NCI-H1048 (cell line): ENCODE measurements around the gene KLHL29.

ENCODE experiments used
- DNase-seq: peaks from one replicate; lab custom pipeline; 2025; lab: John Stamatoyannopoulos, UW

KLHL29 gene

GRCh38 chr2:23531280-23531679, 146.3 kb downstream of the KLHL29 start:
- DNase-seq: no peak

GRCh38 chr2:23531881-23532280, 146.9 kb downstream of the KLHL29 start:
- no peak for DNase-seq

GRCh38 chr2:23532391-23533337, 147.7 kb downstream of the KLHL29 start:
- DNase-seq: no peak

GRCh38 chr2:23533338-23533695, 148.3 kb downstream of the KLHL29 start:
- DNase-seq: no peak

GRCh38 chr2:23534771-23535170, 149.8 kb downstream of the KLHL29 start:
- DNase-seq: no peak

GRCh38 chr2:23536326-23536725, 151.3 kb downstream of the KLHL29 start:
- no peak for DNase-seq

- no peak for DNase-seq
Measured at GRCh38 chr2:23537991-23538390, 153.0 kb downstream of the KLHL29 start.

- no peak for DNase-seq
Measured at GRCh38 chr2:23538566-23538965, 153.6 kb downstream of the KLHL29 start.

- DNase-seq: no peak
Measured at GRCh38 chr2:23540804-23541360, 155.9 kb downstream of the KLHL29 start.

- DNase-seq: no peak
Measured at GRCh38 chr2:23541503-23542229, 156.7 kb downstream of the KLHL29 start.

GRCh38 chr2:23542230-23542789, 157.3 kb downstream of the KLHL29 start:
- DNase-seq: no peak

GRCh38 chr2:23543302-23543701, 158.3 kb downstream of the KLHL29 start:
- DNase-seq: no peak

- no peak for DNase-seq
Measured at GRCh38 chr2:23543728-23544127, 158.7 kb downstream of the KLHL29 start.

- DNase-seq: no peak
Measured at GRCh38 chr2:23544589-23545295, 159.8 kb downstream of the KLHL29 start.

- DNase-seq: no peak
Measured at GRCh38 chr2:23545396-23545795, 160.4 kb downstream of the KLHL29 start.

GRCh38 chr2:23545811-23546210, 160.8 kb downstream of the KLHL29 start:
- no peak for DNase-seq

GRCh38 chr2:23546913-23547312, 161.9 kb downstream of the KLHL29 start:
- DNase-seq: no peak

GRCh38 chr2:23547725-23548124, 162.7 kb downstream of the KLHL29 start:
- no peak for DNase-seq

GRCh38 chr2:23548143-23548769, 163.3 kb downstream of the KLHL29 start:
- DNase-seq: no peak

- DNase-seq: no peak
Measured at GRCh38 chr2:23549051-23549450, 164.1 kb downstream of the KLHL29 start.

- no peak for DNase-seq
Measured at GRCh38 chr2:23549821-23550530, 165.0 kb downstream of the KLHL29 start.
